Kidney glomerular epithelial cell (primary cell): ENCODE measurements around the gene PCDHGA3.
A peak's percentile ranks its signal among the peaks of the same experiment; 100 is the strongest.
"Not testable (repeated sequence)": the region's sequence is repeated elsewhere in the genome, so short reads cannot be mapped to it uniquely, and the experiment has no call there.

Experiments used
- DNase-seq: peaks from one replicate; lab custom pipeline; 2025; lab: John Stamatoyannopoulos, UW

The PCDHGA3 gene

GRCh38 chr5:141343242-141343952, at the start of gene PCDHGA3:
TSS of gene PCDHGA3 (plus strand) at chr5:141343829. CDS start at chr5:141344034, 205 bp downstream.
- DNase-seq: no peak

GRCh38 chr5:141298376-141298775, 45.3 kb upstream of the PCDHGA3 start:
- no peak for DNase-seq

GRCh38 chr5:141303756-141304155, 39.9 kb upstream of the PCDHGA3 start, which contains the start of gene SLC25A2:
TSS of gene SLC25A2 (minus strand) at chr5:141304049. CDS start at chr5:141303865, 184 bp downstream.
- no peak for DNase-seq

- DNase-seq: no peak
Observed at GRCh38 chr5:141306630-141307029, 37.0 kb upstream of the PCDHGA3 start.

GRCh38 chr5:141313711-141314110, 29.9 kb upstream of the PCDHGA3 start:
- no peak for DNase-seq

- not testable (repeated sequence) for DNase-seq
Observed at GRCh38 chr5:141316963-141317362, 26.7 kb upstream of the PCDHGA3 start.

GRCh38 chr5:141319202-141319601, 24.4 kb upstream of the PCDHGA3 start:
- no peak for DNase-seq

GRCh38 chr5:141319699-141320098, 23.9 kb upstream of the PCDHGA3 start:
- no peak for DNase-seq

GRCh38 chr5:141320225-141321169, 23.1 kb upstream of the PCDHGA3 start, which contains the start of gene TAF7:
TSS of gene TAF7 (minus strand) at chr5:141320784. CDS start at chr5:141320044, 740 bp downstream.
- peak; percentile 89 for DNase-seq

GRCh38 chr5:141322261-141322660, 21.4 kb upstream of the PCDHGA3 start:
- DNase-seq: no peak

- DNase-seq: peak; percentile 55
Observed at GRCh38 chr5:141326088-141326854, 17.4 kb upstream of the PCDHGA3 start.

- no peak for DNase-seq
Observed at GRCh38 chr5:141328231-141328630, 15.4 kb upstream of the PCDHGA3 start.

GRCh38 chr5:141330299-141331080, 13.1 kb upstream of the PCDHGA3 start, which contains the start of gene PCDHGA1:
TSS of gene PCDHGA1 (plus strand) at chr5:141330514.
- DNase-seq: peak; percentile 14

GRCh38 chr5:141332571-141332970, 11.1 kb upstream of the PCDHGA3 start:
- not testable (repeated sequence) for DNase-seq

- peak; percentile 4 for DNase-seq
Observed at GRCh38 chr5:141338538-141339306, 4.9 kb upstream of the PCDHGA3 start, which contains the start of gene PCDHGA2. TSS of gene PCDHGA2 (plus strand) at chr5:141338760.

GRCh38 chr5:141340781-141341354, 2.8 kb upstream of the PCDHGA3 start:
- not testable (repeated sequence) for DNase-seq

- no peak for DNase-seq
Observed at GRCh38 chr5:141342773-141343172, 856 bp upstream of the PCDHGA3 start.

- DNase-seq: no peak
Observed at GRCh38 chr5:141343953-141344463, 379 bp downstream of the PCDHGA3 start.

- DNase-seq: no peak
Observed at GRCh38 chr5:141345327-141345726, 1.7 kb downstream of the PCDHGA3 start.
